Gastroesophageal sphincter (tissue), 3 donors: ENCODE results near the gene ENOX1.
"Not testable (repeated sequence)": the region's sequence is repeated elsewhere in the genome, so short reads cannot be mapped to it uniquely, and the experiment has no call there.

Experiments
- EP300 ChIP-seq: sonication (generic); formaldehyde crosslinking; IDR thresholded peaks from one replicate; pipeline ENCODE4 v1.6.1; 2017; ENCODE audit warnings: antibody characterized with exemption, mild to moderate bottlenecking
- POLR2A ChIP-seq, 2 donors: fragments of 450-650 bp; IDR thresholded peaks; one replicate each; pipeline ENCODE4 v1.6.1; 2017; ENCODE audit warnings: antibody characterized with exemption in 2 of 2, mild to moderate bottlenecking in 2 of 2, moderate library complexity in 1 of 2
- POLR2AphosphoS5 ChIP-seq: sonication (generic); formaldehyde crosslinking; IDR thresholded peaks from one replicate; pipeline ENCODE4 v1.6.1; 2017; ENCODE audit warnings: antibody characterized with exemption
- TF ChIP-seq, protein P1 (sequence below), 4 experiments: fragments of 200-600 bp in 2 of 4; fragments of 450-650 bp in 2 of 4; sonication (generic) in 1 of 4; IDR thresholded peaks; one replicate each; pipeline ENCODE4 v1.5.1; 2017 to 2019; ENCODE audit warnings: antibody characterized with exemption in 4 of 4, mild to moderate bottlenecking in 2 of 4, moderate library complexity in 2 of 4

DNA sequence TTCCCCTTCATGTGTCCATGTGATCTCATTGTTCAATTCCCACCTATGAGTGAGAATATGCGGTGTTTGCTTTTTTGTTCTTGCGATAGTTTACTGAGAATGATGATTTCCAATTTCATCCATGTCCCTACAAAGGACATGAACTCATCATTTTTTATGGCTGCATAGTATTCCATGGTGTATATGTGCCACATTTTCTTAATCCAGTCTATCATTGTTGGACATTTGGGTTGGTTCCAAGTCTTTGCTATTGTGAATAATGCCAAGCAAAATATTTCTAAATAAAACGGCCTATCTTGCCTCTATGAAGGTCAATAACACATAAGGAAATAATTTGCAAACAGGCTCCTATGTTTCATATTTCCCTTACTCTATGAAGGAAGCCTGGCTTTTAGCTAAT, 435.2 kb downstream of the ENOX1 start:
- TF ChIP-seq, protein P1, sequence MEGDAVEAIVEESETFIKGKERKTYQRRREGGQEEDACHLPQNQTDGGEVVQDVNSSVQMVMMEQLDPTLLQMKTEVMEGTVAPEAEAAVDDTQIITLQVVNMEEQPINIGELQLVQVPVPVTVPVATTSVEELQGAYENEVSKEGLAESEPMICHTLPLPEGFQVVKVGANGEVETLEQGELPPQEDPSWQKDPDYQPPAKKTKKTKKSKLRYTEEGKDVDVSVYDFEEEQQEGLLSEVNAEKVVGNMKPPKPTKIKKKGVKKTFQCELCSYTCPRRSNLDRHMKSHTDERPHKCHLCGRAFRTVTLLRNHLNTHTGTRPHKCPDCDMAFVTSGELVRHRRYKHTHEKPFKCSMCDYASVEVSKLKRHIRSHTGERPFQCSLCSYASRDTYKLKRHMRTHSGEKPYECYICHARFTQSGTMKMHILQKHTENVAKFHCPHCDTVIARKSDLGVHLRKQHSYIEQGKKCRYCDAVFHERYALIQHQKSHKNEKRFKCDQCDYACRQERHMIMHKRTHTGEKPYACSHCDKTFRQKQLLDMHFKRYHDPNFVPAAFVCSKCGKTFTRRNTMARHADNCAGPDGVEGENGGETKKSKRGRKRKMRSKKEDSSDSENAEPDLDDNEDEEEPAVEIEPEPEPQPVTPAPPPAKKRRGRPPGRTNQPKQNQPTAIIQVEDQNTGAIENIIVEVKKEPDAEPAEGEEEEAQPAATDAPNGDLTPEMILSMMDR (IDR thresholded peaks at IDR 0.05) = not testable (repeated sequence)
- not testable (repeated sequence) for TF ChIP-seq EP300; POLR2A (IDR thresholded peaks at IDR 0.05); POLR2AphosphoS5
